ENCODE measurements around the gene KSR1. TPM values are rescaled to one million over a fixed set of nuclear protein-coding genes. Genes with fewer than 3 reads are reported as not detected.

KSR1 gene
- total and polyA plus RNA-seq, 2 of the 8 experiments (the other 6 are each of a cell fraction or from before 2014, with no cell fraction given) = 14.1 to 34.7 TPM

- no peaks in the 10 kb centered on the region for H3K23me2 ChIP-seq (ENCODE audit: low read depth, low read length)
- H4K5ac ChIP-seq (ENCODE audit: insufficient read length, low read depth, low read length) = no peak overlapping the region
- H3K4me3 ChIP-seq (ENCODE audit: extremely low read depth in 1 of 4, insufficient read depth in 2 of 4, low read depth in 3 of 4, low read length in 4 of 4) = no peak overlapping the region
- ChIA-PET CTCF (ENCODE audit: partially characterized antibody) (interaction anchor here (1.0 to 18.4 kb wide), 5 partner anchors 9 to 93 kb away, joined by 4 to 338 read pairs (median 40); no protein-coding TSS in a partner anchor), POLR2A (ENCODE audit: partially characterized antibody) (no interaction called here)
- no peak overlapping the region for H2BK20ac ChIP-seq (ENCODE audit: low read length)
- H4K91ac ChIP-seq (replicated peaks; ENCODE audit: insufficient read length, low read length) = no peak overlapping the region
- H3K23ac ChIP-seq (ENCODE audit: insufficient read length) = no peak overlapping the region
- no peak overlapping the region for H3K56ac ChIP-seq (replicated peaks; ENCODE audit: insufficient read length, low read depth, low read length)
- no peaks in the 10 kb centered on the region for H3K27me3 ChIP-seq (replicated peaks in 1 of 4; ENCODE audit: control insufficient read depth in 3 of 4, extremely low read depth in 1 of 4, insufficient read depth in 3 of 4, low read length in 3 of 4)
- no peak overlapping the region for H2BK120ac ChIP-seq (replicated peaks; ENCODE audit: low read depth, low read length)
- no peak overlapping the region for H4K8ac ChIP-seq (ENCODE audit: extremely low read depth, insufficient read depth, low read length)
- WGBS, 2 experiments (ENCODE audit: extremely low coverage in 1 of 2, insufficient coverage in 1 of 2, insufficient read length in 1 of 2, insufficient replicate concordance in 2 of 2, low coverage in 1 of 2, low lambda C conversion rate in 2 of 2, missing lambda C conversion rate in 1 of 2) = 95% methylated on average over 2 of the region's 2 CpGs; no CpG with 5 or more reads in 1 of the 2 experiments
- H3K4me2 ChIP-seq (ENCODE audit: insufficient read depth in 1 of 2, low read depth in 2 of 2, low read length in 2 of 2) = no peak overlapping the region
- no peak overlapping the region for H2BK12ac ChIP-seq (ENCODE audit: low read depth, low read length)
- H3K4ac ChIP-seq (replicated peaks; ENCODE audit: insufficient read length, low read depth, low read length) = no peak overlapping the region
- H3K36me3 ChIP-seq (ENCODE audit: control insufficient read depth in 2 of 4, insufficient read depth in 4 of 4, low read length in 3 of 4) = no peaks in the 10 kb centered on the region
- peaks cover 0 to 2% of the 10 kb centered on the region in 2 experiments for H4K20me1 ChIP-seq (replicated peaks in 1 of 2; ENCODE audit: control insufficient read depth in 1 of 2, insufficient read depth in 2 of 2, low read length in 2 of 2)
- TF ChIP-seq RAD21 (IDR thresholded peaks at IDR 0.05 in 1 of 2, conservative IDR thresholded peaks at IDR 0.05 in 1 of 2; ENCODE audit: low read depth in 2 of 2, low read length in 2 of 2) = no peak
- TF ChIP-seq, protein P1, sequence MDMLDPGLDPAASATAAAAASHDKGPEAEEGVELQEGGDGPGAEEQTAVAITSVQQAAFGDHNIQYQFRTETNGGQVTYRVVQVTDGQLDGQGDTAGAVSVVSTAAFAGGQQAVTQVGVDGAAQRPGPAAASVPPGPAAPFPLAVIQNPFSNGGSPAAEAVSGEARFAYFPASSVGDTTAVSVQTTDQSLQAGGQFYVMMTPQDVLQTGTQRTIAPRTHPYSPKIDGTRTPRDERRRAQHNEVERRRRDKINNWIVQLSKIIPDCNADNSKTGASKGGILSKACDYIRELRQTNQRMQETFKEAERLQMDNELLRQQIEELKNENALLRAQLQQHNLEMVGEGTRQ (IDR thresholded peaks at IDR 0.05; ENCODE audit: low read length) = no peak
- no peak for TF ChIP-seq BRCA1 (IDR thresholded peaks at IDR 0.05; ENCODE audit: low read depth, low read length)
- no peak for TF ChIP-seq CREB1 (IDR thresholded peaks at IDR 0.05)
- no peak for TF ChIP-seq SP4 (IDR thresholded peaks at IDR 0.05; ENCODE audit: low read length)
- TF ChIP-seq CBX8 (IDR thresholded peaks at IDR 0.05; ENCODE audit: borderline replicate concordance, low read depth, low read length) = no peak
- TF ChIP-seq SIRT6 (IDR thresholded peaks at IDR 0.05; ENCODE audit: low read length) = no peak
- TF ChIP-seq CEBPB (IDR thresholded peaks at IDR 0.05; ENCODE audit: low read depth, low read length) = no peak
- TF ChIP-seq HDAC6 (IDR thresholded peaks at IDR 0.05; ENCODE audit: low read depth, low read length) = no peak
- TF ChIP-seq, protein P2, sequence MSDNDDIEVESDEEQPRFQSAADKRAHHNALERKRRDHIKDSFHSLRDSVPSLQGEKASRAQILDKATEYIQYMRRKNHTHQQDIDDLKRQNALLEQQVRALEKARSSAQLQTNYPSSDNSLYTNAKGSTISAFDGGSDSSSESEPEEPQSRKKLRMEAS (IDR thresholded peaks at IDR 0.05) = no peak
- no peak for TF ChIP-seq RXRA (IDR thresholded peaks at IDR 0.05; ENCODE audit: insufficient read depth, low read depth, low read length)
- no peak for TF ChIP-seq POU5F1 (IDR thresholded peaks at IDR 0.05; ENCODE audit: low read depth, low read length)
- no peak for TF ChIP-seq EZH2 (IDR thresholded peaks at IDR 0.05; ENCODE audit: low read depth, low read length, severe bottlenecking)
- no peak for FAIRE-seq
- H3K9ac ChIP-seq (replicated peaks in 1 of 4; ENCODE audit: extremely low read depth in 1 of 4, low read depth in 3 of 4, low read length in 3 of 4) = no peak overlapping the region
- no peak overlapping the region for H2AK5ac ChIP-seq (ENCODE audit: low read depth, low read length)
- no peaks in the 10 kb centered on the region for H3K9me3 ChIP-seq (ENCODE audit: insufficient read depth in 2 of 2, low read depth in 1 of 2, low read length in 1 of 2)
- H2AFZ ChIP-seq (ENCODE audit: low read length) = no peak overlapping the region
- no peaks in the 10 kb centered on the region for H3K79me2 ChIP-seq (ENCODE audit: control insufficient read depth in 1 of 2, insufficient read depth in 2 of 2, low read length in 2 of 2)
- H3K79me1 ChIP-seq (ENCODE audit: low read depth, low read length) = no peaks in the 10 kb centered on the region
- no peak overlapping the region for H3K27ac ChIP-seq (ENCODE audit: low read depth, low read length)
- DNase-seq (ENCODE audit: low read depth in 1 of 2, low spot score in 2 of 2) = no peak
- no peak overlapping the region for H3K14ac ChIP-seq (ENCODE audit: insufficient read length)
- no peaks in the 10 kb centered on the region for H3K4me1 ChIP-seq (replicated peaks in 1 of 4; ENCODE audit: control insufficient read depth in 3 of 4, insufficient read depth in 4 of 4, low read length in 3 of 4)
- H2BK5ac ChIP-seq (ENCODE audit: low read depth, low read length) = no peak overlapping the region
- no peak overlapping the region for H3K18ac ChIP-seq (ENCODE audit: extremely low read depth, low read length)
- H2BK15ac ChIP-seq (ENCODE audit: low read length) = no peak overlapping the region
Observed at GRCh38 chr17:27664606-27664965, 208.3 kb downstream of the KSR1 start.

Data from H1 (cell line).